ENCODE measurements around the gene POU2F3. TPM values are rescaled to one million over a fixed set of nuclear protein-coding genes. Genes with fewer than 3 reads are reported as not detected.
A peak's percentile ranks its signal among the peaks of the same experiment; 100 is the strongest.

POU2F3 gene
- total RNA-seq, 1 donor from 2014 or later = not detected

GRCh38 chr11:120337355-120338106 is 97.6 kb downstream of the POU2F3 start:
- H3K9me3 Mint-ChIP-seq (ENCODE audit: unreplicated experiment) = no peaks in the 10 kb centered on the region
- H3K4me3 Mint-ChIP-seq (ENCODE audit: unreplicated experiment) = peak overlapping the region; percentile 96
- peak overlapping the region; percentile 95 for H3K27ac Mint-ChIP-seq (ENCODE audit: unreplicated experiment)
- no peaks in the 10 kb centered on the region for H3K27me3 Mint-ChIP-seq (ENCODE audit: unreplicated experiment)
- TF ChIP-seq, protein P1, sequence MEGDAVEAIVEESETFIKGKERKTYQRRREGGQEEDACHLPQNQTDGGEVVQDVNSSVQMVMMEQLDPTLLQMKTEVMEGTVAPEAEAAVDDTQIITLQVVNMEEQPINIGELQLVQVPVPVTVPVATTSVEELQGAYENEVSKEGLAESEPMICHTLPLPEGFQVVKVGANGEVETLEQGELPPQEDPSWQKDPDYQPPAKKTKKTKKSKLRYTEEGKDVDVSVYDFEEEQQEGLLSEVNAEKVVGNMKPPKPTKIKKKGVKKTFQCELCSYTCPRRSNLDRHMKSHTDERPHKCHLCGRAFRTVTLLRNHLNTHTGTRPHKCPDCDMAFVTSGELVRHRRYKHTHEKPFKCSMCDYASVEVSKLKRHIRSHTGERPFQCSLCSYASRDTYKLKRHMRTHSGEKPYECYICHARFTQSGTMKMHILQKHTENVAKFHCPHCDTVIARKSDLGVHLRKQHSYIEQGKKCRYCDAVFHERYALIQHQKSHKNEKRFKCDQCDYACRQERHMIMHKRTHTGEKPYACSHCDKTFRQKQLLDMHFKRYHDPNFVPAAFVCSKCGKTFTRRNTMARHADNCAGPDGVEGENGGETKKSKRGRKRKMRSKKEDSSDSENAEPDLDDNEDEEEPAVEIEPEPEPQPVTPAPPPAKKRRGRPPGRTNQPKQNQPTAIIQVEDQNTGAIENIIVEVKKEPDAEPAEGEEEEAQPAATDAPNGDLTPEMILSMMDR (IDR thresholded peaks at IDR 0.05) = no peak
- peaks cover 50% of the 10 kb centered on the region for H3K4me1 Mint-ChIP-seq (ENCODE audit: unreplicated experiment)
- DNase-seq (ENCODE audit: extremely low spot score, unreplicated experiment) = no peak
- H3K36me3 Mint-ChIP-seq (ENCODE audit: unreplicated experiment) = no peaks in the 10 kb centered on the region

DNA sequence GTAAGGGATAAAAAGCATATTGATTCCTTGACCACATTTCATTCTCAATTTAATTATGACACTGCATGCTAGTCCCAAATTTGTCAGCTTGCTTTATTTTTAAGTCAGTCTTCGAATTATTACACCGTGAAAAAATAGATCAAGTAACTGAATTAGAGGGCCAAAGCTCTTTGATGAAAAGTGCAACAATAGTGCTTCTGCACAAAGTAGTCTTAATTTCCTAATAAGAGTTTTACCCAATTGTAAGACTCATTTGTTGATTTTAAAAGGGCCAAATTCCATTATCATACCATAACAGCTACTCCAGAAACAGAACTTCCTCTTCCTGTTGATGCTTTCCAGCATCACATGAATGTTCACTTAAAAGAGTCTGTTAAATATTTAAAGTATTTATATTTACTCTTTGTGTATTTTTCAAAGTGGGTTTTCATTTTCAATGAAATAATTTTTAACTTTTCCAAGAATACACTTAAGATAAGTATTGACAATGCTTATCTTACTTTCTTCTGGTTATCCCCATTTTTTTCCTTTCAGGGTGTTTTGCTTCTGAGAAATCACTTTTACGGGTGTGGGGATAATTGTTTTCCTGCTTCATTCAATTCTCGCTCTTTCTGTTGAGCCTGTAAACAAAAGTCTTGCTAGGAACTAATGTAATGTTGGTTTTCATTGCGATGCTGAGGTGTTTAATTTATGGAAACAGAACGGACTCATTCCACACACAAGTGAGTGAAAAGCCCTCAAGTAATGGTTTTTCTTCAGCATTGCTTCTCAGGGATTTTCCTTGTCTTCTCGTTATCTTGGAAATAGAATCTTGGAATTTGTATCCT is 98.4 kb downstream of the POU2F3 start:
- Mint-ChIP-seq H3K27me3 (ENCODE audit: unreplicated experiment) (no peaks in the 10 kb centered on the region), H3K4me1 (ENCODE audit: unreplicated experiment) (peaks cover 43% of the 10 kb centered on the region), H3K9me3 (ENCODE audit: unreplicated experiment) (no peaks in the 10 kb centered on the region), H3K36me3 (ENCODE audit: unreplicated experiment) (no peaks in the 10 kb centered on the region), H3K27ac (ENCODE audit: unreplicated experiment) (peak overlapping the region; percentile 95), H3K4me3 (ENCODE audit: unreplicated experiment) (peak overlapping the region; percentile 96)
- TF ChIP-seq, protein P1 (IDR thresholded peaks at IDR 0.05) = no peak
- DNase-seq (ENCODE audit: extremely low spot score, unreplicated experiment) = no peak

DNA sequence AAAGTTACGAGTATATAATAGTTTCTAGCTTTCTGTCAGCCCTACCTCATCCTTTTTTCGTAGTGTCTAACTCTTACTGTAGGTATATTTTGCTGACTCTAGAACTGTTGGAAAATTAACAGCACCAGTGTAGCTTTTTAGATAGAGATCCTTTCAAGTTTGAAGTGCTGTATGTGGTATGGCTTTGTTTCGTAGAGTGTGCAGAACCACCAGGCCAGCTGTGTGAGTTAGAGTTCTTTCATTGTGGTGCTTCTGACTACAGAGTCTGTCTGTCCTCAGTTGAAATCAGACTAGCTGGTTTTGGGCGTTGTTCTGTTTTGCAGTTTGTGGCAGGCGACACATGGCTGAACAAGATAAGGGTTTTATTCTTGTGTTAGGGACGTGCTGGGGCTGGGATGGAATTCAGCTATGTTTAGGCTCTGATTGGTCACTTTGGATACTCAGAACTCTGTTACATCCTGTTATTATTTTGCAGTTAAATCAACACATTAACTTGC is 99.5 kb downstream of the POU2F3 start:
- H3K27ac Mint-ChIP-seq (ENCODE audit: unreplicated experiment) = peak overlapping the region; percentile 70
- H3K9me3 Mint-ChIP-seq (ENCODE audit: unreplicated experiment) = no peaks in the 10 kb centered on the region
- no peaks in the 10 kb centered on the region for H3K36me3 Mint-ChIP-seq (ENCODE audit: unreplicated experiment)
- no peak for DNase-seq (ENCODE audit: extremely low spot score, unreplicated experiment)
- peaks cover 53% of the 10 kb centered on the region for H3K4me1 Mint-ChIP-seq (ENCODE audit: unreplicated experiment)
- H3K27me3 Mint-ChIP-seq (ENCODE audit: unreplicated experiment) = no peaks in the 10 kb centered on the region
- TF ChIP-seq, protein P1 (IDR thresholded peaks at IDR 0.05) = no peak
- H3K4me3 Mint-ChIP-seq (ENCODE audit: unreplicated experiment) = peak overlapping the region; percentile 96

- peak overlapping the region; percentile 70 for H3K27ac Mint-ChIP-seq (ENCODE audit: unreplicated experiment)
- H3K36me3 Mint-ChIP-seq (ENCODE audit: unreplicated experiment) = no peaks in the 10 kb centered on the region
- TF ChIP-seq, protein P1 (IDR thresholded peaks at IDR 0.05) = no peak
- H3K4me1 Mint-ChIP-seq (ENCODE audit: unreplicated experiment) = peaks cover 57% of the 10 kb centered on the region
- peak overlapping the region; percentile 96 for H3K4me3 Mint-ChIP-seq (ENCODE audit: unreplicated experiment)
- H3K9me3 Mint-ChIP-seq (ENCODE audit: unreplicated experiment) = no peaks in the 10 kb centered on the region
- H3K27me3 Mint-ChIP-seq (ENCODE audit: unreplicated experiment) = no peaks in the 10 kb centered on the region
- DNase-seq (ENCODE audit: extremely low spot score, unreplicated experiment) = no peak
Measured at GRCh38 chr11:120340529-120340928, 100.6 kb downstream of the POU2F3 start.

DNA sequence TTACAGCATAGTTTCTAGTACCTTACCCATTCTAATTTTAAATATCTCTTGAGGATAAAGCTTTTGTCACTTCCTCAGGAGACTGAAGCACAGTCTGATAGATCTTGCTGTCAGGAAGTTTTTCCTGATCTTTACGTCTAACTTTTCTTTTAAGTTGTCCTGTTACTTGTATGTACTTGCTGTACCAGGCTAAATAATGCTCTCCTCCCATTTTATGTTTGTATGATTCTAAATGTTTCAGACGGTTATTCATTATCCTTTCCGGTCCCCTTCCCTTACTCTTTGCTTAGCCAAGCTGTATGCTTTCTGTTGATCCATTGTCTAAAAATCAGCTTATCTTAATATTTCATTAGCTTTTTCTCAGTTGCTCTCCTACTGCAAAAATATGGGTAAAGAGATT is 102.3 kb downstream of the POU2F3 start:
- peaks cover 71% of the 10 kb centered on the region for H3K4me1 Mint-ChIP-seq (ENCODE audit: unreplicated experiment)
- DNase-seq (ENCODE audit: extremely low spot score, unreplicated experiment) = no peak
- H3K9me3 Mint-ChIP-seq (ENCODE audit: unreplicated experiment) = no peaks in the 10 kb centered on the region
- H3K36me3 Mint-ChIP-seq (ENCODE audit: unreplicated experiment) = no peaks in the 10 kb centered on the region
- H3K27ac Mint-ChIP-seq (ENCODE audit: unreplicated experiment) = peak overlapping the region; percentile 3
- H3K4me3 Mint-ChIP-seq (ENCODE audit: unreplicated experiment) = no peak overlapping the region
- H3K27me3 Mint-ChIP-seq (ENCODE audit: unreplicated experiment) = no peaks in the 10 kb centered on the region
- TF ChIP-seq, protein P1 (IDR thresholded peaks at IDR 0.05) = no peak
